ENCODE measurements around the gene ADGRV1.

Gene ADGRV1

GRCh38 chr5:91150636-91151035, 592.0 kb downstream of the ADGRV1 start:
- TF ChIP-seq GATA2 (IDR thresholded peaks at IDR 0.05; ENCODE audit: low read depth, low read length) = no peak
- TF ChIP-seq GATA3 (IDR thresholded peaks at IDR 0.05; ENCODE audit: low read depth, low read length) = no peak

GRCh38 chr5:91151947-91152346, 593.4 kb downstream of the ADGRV1 start:
- TF ChIP-seq GATA2 (IDR thresholded peaks at IDR 0.05; ENCODE audit: low read depth, low read length) = no peak

GRCh38 chr5:91154338-91154737, 595.7 kb downstream of the ADGRV1 start:
- TF ChIP-seq GATA3 (IDR thresholded peaks at IDR 0.05; ENCODE audit: low read depth, low read length) (no peak), GATA2 (IDR thresholded peaks at IDR 0.05; ENCODE audit: low read depth, low read length) (no peak)

- TF ChIP-seq GATA3 (IDR thresholded peaks at IDR 0.05; ENCODE audit: low read depth, low read length) = no peak
- TF ChIP-seq GATA2 (IDR thresholded peaks at IDR 0.05; ENCODE audit: low read depth, low read length) = no peak
Measured at GRCh38 chr5:91155274-91155673, 596.7 kb downstream of the ADGRV1 start.

GRCh38 chr5:91156242-91156641, 597.6 kb downstream of the ADGRV1 start:
- TF ChIP-seq GATA2 (IDR thresholded peaks at IDR 0.05; ENCODE audit: low read depth, low read length) (no peak), GATA3 (IDR thresholded peaks at IDR 0.05; ENCODE audit: low read depth, low read length) (no peak)

GRCh38 chr5:91158011-91158410, 599.4 kb downstream of the ADGRV1 start:
- no peak for TF ChIP-seq GATA3 (IDR thresholded peaks at IDR 0.05; ENCODE audit: low read depth, low read length)
- TF ChIP-seq GATA2 (IDR thresholded peaks at IDR 0.05; ENCODE audit: low read depth, low read length) = no peak

- TF ChIP-seq GATA3 (IDR thresholded peaks at IDR 0.05; ENCODE audit: low read depth, low read length) = no peak
- no peak for TF ChIP-seq GATA2 (IDR thresholded peaks at IDR 0.05; ENCODE audit: low read depth, low read length)
Measured at GRCh38 chr5:91159647-91160046, 601.0 kb downstream of the ADGRV1 start.

- TF ChIP-seq GATA3 (IDR thresholded peaks at IDR 0.05; ENCODE audit: low read depth, low read length) (no peak), GATA2 (IDR thresholded peaks at IDR 0.05; ENCODE audit: low read depth, low read length) (no peak)
Measured at GRCh38 chr5:91160714-91161285, 602.2 kb downstream of the ADGRV1 start.

GRCh38 chr5:91162534-91163381, 604.2 kb downstream of the ADGRV1 start:
- TF ChIP-seq GATA3 (IDR thresholded peaks at IDR 0.05; ENCODE audit: low read depth, low read length) = no peak
- TF ChIP-seq GATA2 (IDR thresholded peaks at IDR 0.05; ENCODE audit: low read depth, low read length) = no peak

GRCh38 chr5:91164424-91164823, 605.8 kb downstream of the ADGRV1 start:
- TF ChIP-seq GATA3 (IDR thresholded peaks at IDR 0.05; ENCODE audit: low read depth, low read length) (no peak), GATA2 (IDR thresholded peaks at IDR 0.05; ENCODE audit: low read depth, low read length) (no peak)

GRCh38 chr5:91166059-91166807, 607.6 kb downstream of the ADGRV1 start:
- TF ChIP-seq GATA2 (IDR thresholded peaks at IDR 0.05; ENCODE audit: low read depth, low read length) = no peak
- no peak for TF ChIP-seq GATA3 (IDR thresholded peaks at IDR 0.05; ENCODE audit: low read depth, low read length)

- TF ChIP-seq GATA2 (IDR thresholded peaks at IDR 0.05; ENCODE audit: low read depth, low read length) (no peak), GATA3 (IDR thresholded peaks at IDR 0.05; ENCODE audit: low read depth, low read length) (no peak)
Measured at GRCh38 chr5:91168859-91169258, 610.3 kb downstream of the ADGRV1 start.

- TF ChIP-seq GATA2 (IDR thresholded peaks at IDR 0.05; ENCODE audit: low read depth, low read length) (no peak), GATA3 (IDR thresholded peaks at IDR 0.05; ENCODE audit: low read depth, low read length) (no peak)
Measured at GRCh38 chr5:91170266-91170665, 611.7 kb downstream of the ADGRV1 start.

- no peak for TF ChIP-seq GATA3 (IDR thresholded peaks at IDR 0.05; ENCODE audit: low read depth, low read length)
- TF ChIP-seq GATA2 (IDR thresholded peaks at IDR 0.05; ENCODE audit: low read depth, low read length) = no peak
Measured at GRCh38 chr5:91171322-91171721, 612.7 kb downstream of the ADGRV1 start.
